GM12874 (cell line): ENCODE results near the gene CYB561D1.

Experiments used
- TF ChIP-seq, protein P1 (sequence below): IDR thresholded peaks from 2 replicates; pipeline ENCODE4 v1.5.1; 2011; ENCODE audit warnings: low read depth, mild to moderate bottlenecking, control low read depth, low read length, moderate library complexity; ENCODE audit not compliant: insufficient read depth

The CYB561D1 gene

GRCh38 chr1:109467301-109467777 lies 26.6 kb upstream of the CYB561D1 start:
- TF ChIP-seq, protein P1, sequence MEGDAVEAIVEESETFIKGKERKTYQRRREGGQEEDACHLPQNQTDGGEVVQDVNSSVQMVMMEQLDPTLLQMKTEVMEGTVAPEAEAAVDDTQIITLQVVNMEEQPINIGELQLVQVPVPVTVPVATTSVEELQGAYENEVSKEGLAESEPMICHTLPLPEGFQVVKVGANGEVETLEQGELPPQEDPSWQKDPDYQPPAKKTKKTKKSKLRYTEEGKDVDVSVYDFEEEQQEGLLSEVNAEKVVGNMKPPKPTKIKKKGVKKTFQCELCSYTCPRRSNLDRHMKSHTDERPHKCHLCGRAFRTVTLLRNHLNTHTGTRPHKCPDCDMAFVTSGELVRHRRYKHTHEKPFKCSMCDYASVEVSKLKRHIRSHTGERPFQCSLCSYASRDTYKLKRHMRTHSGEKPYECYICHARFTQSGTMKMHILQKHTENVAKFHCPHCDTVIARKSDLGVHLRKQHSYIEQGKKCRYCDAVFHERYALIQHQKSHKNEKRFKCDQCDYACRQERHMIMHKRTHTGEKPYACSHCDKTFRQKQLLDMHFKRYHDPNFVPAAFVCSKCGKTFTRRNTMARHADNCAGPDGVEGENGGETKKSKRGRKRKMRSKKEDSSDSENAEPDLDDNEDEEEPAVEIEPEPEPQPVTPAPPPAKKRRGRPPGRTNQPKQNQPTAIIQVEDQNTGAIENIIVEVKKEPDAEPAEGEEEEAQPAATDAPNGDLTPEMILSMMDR: no peak

GRCh38 chr1:109468061-109468460 lies 25.8 kb upstream of the CYB561D1 start:
- TF ChIP-seq, protein P1: no peak

DNA sequence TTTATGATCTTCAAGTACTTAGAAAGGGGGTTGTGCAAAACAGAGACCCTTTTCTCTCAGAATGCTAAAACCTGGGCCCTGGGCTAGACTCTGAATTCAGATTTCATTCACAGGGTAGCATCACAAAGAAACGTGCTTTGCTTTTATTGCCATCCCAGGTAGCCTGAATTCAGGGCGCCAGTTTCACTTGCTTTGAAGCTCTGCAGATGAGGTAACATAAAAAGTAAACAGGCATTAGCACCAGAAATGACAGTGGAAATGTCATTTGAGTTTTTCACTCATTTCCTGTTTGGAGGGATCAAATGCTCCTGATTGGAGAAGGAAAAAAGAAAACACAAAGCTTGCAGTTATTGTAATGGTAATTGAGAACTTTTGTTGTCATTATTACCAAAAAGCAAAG lies 25.0 kb upstream of the CYB561D1 start:
- TF ChIP-seq, protein P1: no peak

- TF ChIP-seq, protein P1: no peak
These were observed 23.6 kb upstream of the CYB561D1 start for GRCh38 chr1:109470245-109470644.

- TF ChIP-seq, protein P1: no peak
These were observed 21.1 kb upstream of the CYB561D1 start for GRCh38 chr1:109472779-109473178.

- TF ChIP-seq, protein P1: no peak
These were observed 19.2 kb upstream of the CYB561D1 start for GRCh38 chr1:109474697-109475096.

- TF ChIP-seq, protein P1: no peak
These were observed 18.6 kb upstream of the CYB561D1 start for GRCh38 chr1:109475261-109475660.

DNA sequence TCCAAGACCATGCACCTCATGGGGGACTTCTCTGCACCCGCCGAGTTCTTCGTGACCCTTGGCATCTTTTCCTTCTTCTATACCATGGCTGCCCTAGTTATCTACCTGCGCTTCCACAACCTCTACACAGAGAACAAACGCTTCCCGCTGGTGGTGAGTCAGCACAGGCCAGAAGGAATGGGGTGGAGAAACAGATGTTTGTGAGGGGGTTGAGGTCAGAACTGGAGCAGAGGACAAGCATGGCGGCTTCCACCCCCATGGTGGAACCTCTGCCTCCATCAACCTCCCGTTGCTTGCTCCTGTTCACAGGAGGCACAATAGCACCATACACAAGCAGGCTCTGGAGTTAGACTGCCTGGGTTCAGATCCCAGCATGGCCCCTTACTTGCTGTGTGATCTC lies 17.1 kb upstream of the CYB561D1 start:
- TF ChIP-seq, protein P1: no peak
